Stomach (tissue), 4 donors: ENCODE results near the gene DUSP7.

Experiments used
- CTCF ChIP-seq, 7 experiments: fragments of 450-650 bp in 4 of 7; fragments of 200-600 bp in 3 of 7; sonication (generic) in 3 of 7; IDR thresholded peaks; one replicate each; pipeline ENCODE4 v1.5.1; 2016 to 2019; ENCODE audit warnings: antibody characterized with exemption in 7 of 7, control low read depth in 2 of 7, mild to moderate bottlenecking in 1 of 7
- EP300 ChIP-seq: sonication (generic); formaldehyde crosslinking; IDR thresholded peaks from one replicate; pipeline ENCODE4 v1.6.1; 2017; ENCODE audit warnings: antibody characterized with exemption
- POLR2A ChIP-seq, 4 donors: fragments of 450-650 bp; IDR thresholded peaks; one replicate each; pipeline ENCODE4 v1.6.1; 2016; ENCODE audit warnings: antibody characterized with exemption in 4 of 4, control low read depth in 2 of 4, mild to moderate bottlenecking in 1 of 4, moderate library complexity in 1 of 4
- POLR2AphosphoS5 ChIP-seq, 3 donors: sonication (generic); formaldehyde crosslinking; IDR thresholded peaks; one replicate each; pipeline ENCODE4 v1.6.1; 2016; ENCODE audit warnings: antibody characterized with exemption in 3 of 3

DNA sequence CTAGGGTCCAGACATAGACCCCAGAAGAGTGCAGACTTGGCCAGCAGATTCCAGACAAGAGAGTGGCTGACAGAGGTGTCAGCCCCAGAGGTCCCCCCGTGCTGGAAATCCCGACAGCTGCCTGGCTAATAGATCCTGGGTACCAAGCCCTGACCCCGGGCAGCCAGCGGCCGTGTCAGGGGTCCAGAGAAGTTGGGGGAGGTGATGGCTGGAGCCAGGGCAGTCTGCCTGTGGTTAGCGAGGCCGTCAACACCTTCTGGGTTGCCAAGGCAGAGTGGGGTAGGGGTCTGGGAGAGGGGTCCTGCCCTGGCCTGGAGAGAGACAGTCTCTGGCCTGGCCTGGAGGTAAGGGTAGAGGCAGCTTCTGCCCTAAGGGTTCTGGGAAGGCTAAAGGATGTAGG is 35.6 kb downstream of the DUSP7 start:
- TF ChIP-seq CTCF (IDR thresholded peaks at IDR 0.05) (no peak), POLR2AphosphoS5 (IDR thresholded peaks at IDR 0.05) (no peak), POLR2A (IDR thresholded peaks at IDR 0.05) (no peak), EP300 (no peak)
